ENCODE results near the gene SLAIN2.

The SLAIN2 gene

GRCh38 chr4:48334900-48335384 lies 6.4 kb upstream of the SLAIN2 start:
- DNase-seq (ENCODE audit: low read depth) = no peak

- DNase-seq (ENCODE audit: low read depth) = no peak
Observed at GRCh38 chr4:48336146-48336870, 5.0 kb upstream of the SLAIN2 start.

GRCh38 chr4:48337731-48338130 lies 3.6 kb upstream of the SLAIN2 start:
- no peak for DNase-seq (ENCODE audit: low read depth)

GRCh38 chr4:48339642-48340041 lies 1.7 kb upstream of the SLAIN2 start:
- no peak for DNase-seq (ENCODE audit: low read depth)

GRCh38 chr4:48340276-48340964 lies 909 bp upstream of the SLAIN2 start:
- no peak for DNase-seq (ENCODE audit: low read depth)

GRCh38 chr4:48341776-48342605 lies 662 bp downstream of the SLAIN2 start:
- DNase-seq (ENCODE audit: low read depth) = peak; percentile 30

GRCh38 chr4:48342606-48342880 lies 1.2 kb downstream of the SLAIN2 start:
- no peak for DNase-seq (ENCODE audit: low read depth)

- DNase-seq (ENCODE audit: low read depth) = no peak
Observed at GRCh38 chr4:48343035-48343434, 1.7 kb downstream of the SLAIN2 start.

GRCh38 chr4:48343551-48343950 lies 2.2 kb downstream of the SLAIN2 start:
- DNase-seq (ENCODE audit: low read depth) = no peak

- DNase-seq (ENCODE audit: low read depth) = no peak
Observed at GRCh38 chr4:48345542-48345941, 4.2 kb downstream of the SLAIN2 start.

- no peak for DNase-seq (ENCODE audit: low read depth)
Observed at GRCh38 chr4:48346594-48346993, 5.3 kb downstream of the SLAIN2 start.

GRCh38 chr4:48347282-48347921 lies 6.1 kb downstream of the SLAIN2 start:
- DNase-seq (ENCODE audit: low read depth) = no peak

- no peak for DNase-seq (ENCODE audit: low read depth)
Observed at GRCh38 chr4:48350871-48351270, 9.5 kb downstream of the SLAIN2 start.

- DNase-seq (ENCODE audit: low read depth) = no peak
Observed at GRCh38 chr4:48352793-48353192, 11.5 kb downstream of the SLAIN2 start.

- no peak for DNase-seq (ENCODE audit: low read depth)
Observed at GRCh38 chr4:48356355-48356754, 15.0 kb downstream of the SLAIN2 start.

GRCh38 chr4:48360285-48361011 lies 19.1 kb downstream of the SLAIN2 start:
- no peak for DNase-seq (ENCODE audit: low read depth)

GRCh38 chr4:48361012-48361400 lies 19.7 kb downstream of the SLAIN2 start:
- no peak for DNase-seq (ENCODE audit: low read depth)

- no peak for DNase-seq (ENCODE audit: low read depth)
Observed at GRCh38 chr4:48366611-48367010, 25.3 kb downstream of the SLAIN2 start.

GRCh38 chr4:48367016-48367415 lies 25.7 kb downstream of the SLAIN2 start:
- no peak for DNase-seq (ENCODE audit: low read depth)

- DNase-seq (ENCODE audit: low read depth) = no peak
Observed at GRCh38 chr4:48368389-48368788, 27.1 kb downstream of the SLAIN2 start.

- no peak for DNase-seq (ENCODE audit: low read depth)
Observed at GRCh38 chr4:48369248-48369647, 27.9 kb downstream of the SLAIN2 start.

GRCh38 chr4:48369771-48370170 lies 28.4 kb downstream of the SLAIN2 start:
- DNase-seq (ENCODE audit: low read depth) = no peak

Data from stimulated activated CD8-positive, alpha-beta memory T cell treated with anti-CD3 and anti-CD28 coated beads, Interleukin-12 subunit alpha, Interleukin-12 subunit beta, amount 100 ng/mL, for 4 hours (primary cell).